HG02973 (cell line): Measurements from ENCODE around the gene SPRYD3.
"Not testable (repeated sequence)": the region's sequence is repeated elsewhere in the genome, so short reads cannot be mapped to it uniquely, and the experiment has no call there.

ENCODE experiments used
- ATAC-seq: cut with Tn5 transposase; IDR thresholded peaks from one replicate; pipeline ENCODE4 v1.9.1; 2021; ENCODE audit warnings: moderate library complexity; ENCODE audit not compliant: unreplicated experiment

Gene SPRYD3

DNA sequence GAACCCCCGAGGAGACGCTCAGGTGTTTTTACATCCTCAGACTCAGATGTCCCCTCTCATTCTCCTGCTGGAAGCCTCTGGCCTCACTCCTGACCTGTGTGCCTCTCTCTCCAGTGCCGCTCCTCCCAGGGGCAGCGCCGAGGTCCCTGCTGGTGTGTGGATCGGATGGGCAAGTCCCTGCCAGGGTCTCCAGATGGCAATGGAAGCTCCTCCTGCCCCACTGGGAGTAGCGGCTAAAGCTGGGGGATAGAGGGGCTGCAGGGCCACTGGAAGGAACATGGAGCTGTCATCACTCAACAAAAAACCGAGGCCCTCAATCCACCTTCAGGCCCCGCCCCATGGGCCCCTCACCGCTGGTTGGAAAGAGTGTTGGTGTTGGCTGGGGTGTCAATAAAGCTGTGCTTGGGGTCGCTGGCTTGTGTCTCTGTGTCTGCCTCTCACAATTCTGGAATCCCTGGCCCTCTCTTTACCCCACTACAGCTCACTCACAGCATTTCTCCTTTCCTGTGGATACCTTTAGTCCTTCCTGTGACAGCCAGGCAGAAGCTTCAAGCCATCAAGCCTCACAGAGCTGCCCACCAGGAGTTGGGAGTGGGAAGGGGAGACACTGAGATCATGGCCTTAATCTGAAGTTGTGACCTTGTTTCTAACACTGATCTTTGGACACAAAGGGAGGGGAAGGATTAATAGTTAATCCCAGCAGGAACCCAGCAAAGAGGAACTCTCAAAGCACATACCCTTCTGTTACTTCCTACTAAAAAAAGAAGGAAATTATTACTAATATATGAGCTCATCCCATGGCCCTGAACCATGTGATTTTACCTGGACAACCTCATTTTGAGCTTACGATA lies 23.0 kb upstream of the SPRYD3 start:
- ATAC-seq, result no peak

DNA sequence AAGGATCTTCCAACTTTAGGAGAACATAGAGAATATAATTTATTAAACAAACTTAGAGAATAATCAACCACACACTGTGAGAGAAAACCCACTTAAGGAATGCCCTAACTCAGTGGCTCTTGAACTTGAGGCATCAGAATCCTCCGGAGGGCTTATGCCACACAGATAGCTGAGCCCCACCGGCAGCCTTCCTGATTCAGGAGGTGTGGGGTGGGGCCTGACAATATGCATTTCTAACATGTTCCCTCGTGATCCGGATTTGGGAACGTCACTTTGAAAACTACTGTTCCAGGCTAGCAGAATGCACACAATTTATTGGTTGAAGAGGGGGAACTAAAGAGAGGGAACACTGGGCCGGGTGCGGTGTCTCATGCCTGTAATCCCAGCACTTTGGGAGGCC lies 22.1 kb upstream of the SPRYD3 start:
- no peak for ATAC-seq

DNA sequence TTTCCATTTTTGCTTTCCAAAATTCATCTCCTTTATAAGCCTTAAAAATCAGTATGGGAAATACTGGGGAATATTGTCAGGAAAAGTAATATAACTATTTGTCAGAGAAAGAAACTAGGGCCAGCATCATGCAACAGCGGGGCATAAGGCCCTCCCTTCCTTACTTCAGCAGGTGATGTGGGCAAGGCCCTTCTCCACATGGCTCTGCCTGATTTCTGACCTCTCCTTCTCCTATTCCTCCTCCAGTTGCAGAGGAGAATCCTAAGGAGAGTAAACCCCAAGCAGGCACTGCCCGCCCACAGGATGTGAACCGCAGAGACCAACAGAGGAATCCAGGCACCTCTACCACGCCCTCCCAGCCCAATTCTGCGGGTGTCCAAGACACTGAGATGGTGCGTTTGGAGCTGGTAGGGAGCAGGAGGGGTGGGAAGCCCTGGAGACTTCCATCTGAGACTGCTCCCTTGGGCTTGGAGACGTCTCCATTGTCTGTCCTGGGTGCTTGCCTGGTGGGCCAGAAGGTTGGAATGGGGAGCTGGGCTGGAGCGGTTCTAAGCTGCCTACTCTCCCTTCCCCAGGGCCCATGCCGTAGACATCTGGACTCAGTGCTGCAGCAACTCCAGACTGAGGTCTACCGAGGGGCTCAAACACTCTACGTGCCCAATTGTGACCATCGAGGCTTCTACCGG lies 21.4 kb upstream of the SPRYD3 start:
- ATAC-seq, result no peak

- ATAC-seq, result no peak
Observed at GRCh38 chr12:53099071-53099882, 20.1 kb upstream of the SPRYD3 start.

GRCh38 chr12:53098354-53098981 lies 19.3 kb upstream of the SPRYD3 start:
- ATAC-seq, result no peak

DNA sequence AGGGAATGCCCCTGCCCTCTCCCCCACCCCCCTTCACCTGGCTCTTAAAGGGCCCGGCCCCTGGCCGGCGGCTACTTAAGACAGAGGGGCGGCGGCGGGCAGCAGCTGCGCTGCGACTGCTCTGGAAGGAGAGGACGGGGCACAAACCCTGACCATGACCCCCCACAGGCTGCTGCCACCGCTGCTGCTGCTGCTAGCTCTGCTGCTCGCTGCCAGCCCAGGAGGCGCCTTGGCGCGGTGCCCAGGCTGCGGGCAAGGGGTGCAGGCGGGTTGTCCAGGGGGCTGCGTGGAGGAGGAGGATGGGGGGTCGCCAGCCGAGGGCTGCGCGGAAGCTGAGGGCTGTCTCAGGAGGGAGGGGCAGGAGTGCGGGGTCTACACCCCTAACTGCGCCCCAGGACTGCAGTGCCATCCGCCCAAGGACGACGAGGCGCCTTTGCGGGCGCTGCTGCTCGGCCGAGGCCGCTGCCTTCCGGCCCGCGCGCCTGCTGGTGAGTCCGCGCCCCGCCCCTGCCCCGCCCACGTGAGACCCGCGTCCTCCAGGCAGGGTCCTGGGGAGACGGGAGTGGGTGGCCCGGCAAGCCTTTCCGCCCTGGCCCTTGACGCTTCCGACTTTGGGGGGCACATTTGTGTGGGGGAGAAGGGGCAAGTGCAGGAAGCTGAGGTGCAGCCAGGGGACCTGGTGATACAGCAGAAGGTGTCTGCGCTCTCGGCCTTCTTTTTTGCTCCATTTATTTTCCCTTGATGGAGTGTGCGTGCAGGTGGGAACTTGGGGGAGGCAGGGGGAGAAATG lies 18.6 kb upstream of the SPRYD3 start, which contains the start of gene IGFBP6:
IGFBP6 (plus strand) TSS at position 104 of the 790 bp plus-strand sequence; CDS start at position 155, 51 bp downstream.
- no peak for ATAC-seq

GRCh38 chr12:53097207-53097563 lies 18.0 kb upstream of the SPRYD3 start:
- no peak for ATAC-seq

DNA sequence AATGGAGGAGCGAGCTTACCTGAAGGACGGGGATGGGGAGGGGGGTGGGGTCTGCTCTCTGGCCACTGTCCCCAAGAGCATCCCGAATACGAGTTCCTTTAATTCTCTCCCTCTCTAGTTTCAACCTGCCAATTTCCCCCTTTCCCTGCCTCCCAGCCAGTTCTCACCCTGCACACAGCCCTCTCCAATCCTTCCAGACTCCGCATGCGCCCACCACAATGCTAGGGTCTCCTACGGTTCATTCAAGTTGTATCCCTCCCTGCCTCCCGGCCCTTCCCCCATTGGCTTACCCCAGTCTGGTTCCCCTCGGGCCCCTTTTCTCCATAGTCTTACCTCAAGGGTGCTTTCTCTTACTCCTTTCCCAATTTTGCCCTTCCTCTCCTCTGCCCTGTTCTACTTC lies 17.6 kb upstream of the SPRYD3 start:
- ATAC-seq, result no peak

DNA sequence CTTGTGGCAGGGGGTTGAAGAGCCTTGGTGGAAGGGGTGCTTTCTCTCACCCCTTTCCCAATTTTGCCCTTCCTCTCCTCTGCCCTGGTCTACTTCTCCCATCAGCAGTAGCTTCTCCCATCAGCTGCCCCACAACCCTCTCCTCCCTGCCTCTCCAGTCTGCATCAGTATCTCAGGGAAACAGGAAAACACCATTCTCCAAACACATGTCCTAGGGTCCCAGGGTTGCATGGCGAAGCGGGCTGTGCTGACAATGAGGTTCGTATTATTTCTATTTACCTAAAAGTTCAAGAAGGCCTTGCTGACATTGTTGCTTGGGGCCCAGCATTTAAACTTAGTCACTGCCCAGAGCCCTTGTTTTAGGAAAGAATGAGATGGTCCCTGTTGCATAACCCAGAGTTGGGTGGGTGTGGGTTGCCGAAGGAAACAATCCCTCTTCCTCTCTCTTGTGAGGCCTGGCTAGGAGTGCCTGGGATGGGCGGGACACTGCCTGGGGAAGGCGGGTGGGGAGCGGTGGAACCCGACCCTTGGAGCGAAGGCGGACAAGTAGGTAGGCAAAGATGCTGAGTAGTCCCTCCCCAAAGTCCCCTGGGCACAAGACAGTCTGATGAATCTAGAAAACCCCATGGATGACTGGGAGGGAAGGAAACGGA lies 17.0 kb upstream of the SPRYD3 start:
- ATAC-seq, result no peak

- ATAC-seq, result not testable (repeated sequence)
Observed at GRCh38 chr12:53095596-53095895, 16.4 kb upstream of the SPRYD3 start.

DNA sequence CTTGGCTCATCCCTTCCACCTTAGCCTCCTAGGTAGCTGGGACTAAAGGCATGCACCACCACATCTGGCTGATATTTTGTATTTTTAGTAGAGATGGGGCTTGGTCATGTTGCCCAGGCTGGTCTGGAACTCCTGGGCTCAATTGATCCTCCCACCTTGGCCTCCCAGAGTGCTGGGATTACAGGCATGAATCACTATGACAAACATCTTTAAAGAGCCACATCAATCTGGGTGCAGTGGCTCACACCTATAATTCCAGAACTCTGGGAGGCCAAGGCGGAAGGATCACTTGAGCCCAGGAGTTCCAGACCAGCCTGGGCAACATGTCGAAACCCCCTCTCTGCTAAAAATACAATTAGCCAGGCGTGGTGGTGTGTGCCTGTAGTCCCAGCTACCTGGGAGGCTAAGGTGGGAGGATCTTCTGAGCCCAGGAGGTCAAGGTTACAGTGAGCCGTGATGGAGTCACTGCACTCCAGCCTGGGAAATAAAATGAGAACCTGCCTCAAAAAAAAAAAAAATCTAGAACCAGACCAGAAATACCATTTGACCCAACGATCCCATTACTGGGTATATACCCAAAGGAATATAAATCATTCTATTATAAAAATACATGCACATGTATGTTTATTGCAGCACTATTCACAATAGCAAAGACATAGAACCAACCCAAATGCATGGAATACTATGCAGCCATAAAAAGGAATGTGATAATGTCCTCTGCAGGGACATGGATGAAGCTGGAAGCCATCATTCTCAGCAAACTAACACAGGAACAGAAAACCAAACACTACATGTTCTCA lies 15.8 kb upstream of the SPRYD3 start:
- ATAC-seq, result not testable (repeated sequence)

DNA sequence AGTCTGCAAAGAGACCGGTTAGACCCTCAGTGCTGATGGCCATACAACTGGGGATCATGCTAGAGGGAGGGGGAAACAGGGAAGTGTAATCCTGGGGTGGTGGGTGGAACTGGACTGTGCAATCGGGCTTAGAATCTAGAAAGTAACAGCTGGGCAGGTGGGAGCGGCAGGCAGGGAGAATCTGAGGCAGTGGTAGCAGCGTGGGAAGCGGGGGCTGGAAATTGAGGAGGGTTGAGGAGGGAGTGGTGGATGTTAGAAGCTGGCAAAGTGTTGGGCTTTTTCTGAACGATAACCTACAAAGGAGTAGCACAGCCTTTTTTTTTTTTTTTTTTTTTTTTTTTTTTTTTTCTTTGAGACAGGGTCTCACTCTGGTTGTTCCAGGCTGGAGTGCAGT lies 15.2 kb upstream of the SPRYD3 start:
- ATAC-seq, result no peak

DNA sequence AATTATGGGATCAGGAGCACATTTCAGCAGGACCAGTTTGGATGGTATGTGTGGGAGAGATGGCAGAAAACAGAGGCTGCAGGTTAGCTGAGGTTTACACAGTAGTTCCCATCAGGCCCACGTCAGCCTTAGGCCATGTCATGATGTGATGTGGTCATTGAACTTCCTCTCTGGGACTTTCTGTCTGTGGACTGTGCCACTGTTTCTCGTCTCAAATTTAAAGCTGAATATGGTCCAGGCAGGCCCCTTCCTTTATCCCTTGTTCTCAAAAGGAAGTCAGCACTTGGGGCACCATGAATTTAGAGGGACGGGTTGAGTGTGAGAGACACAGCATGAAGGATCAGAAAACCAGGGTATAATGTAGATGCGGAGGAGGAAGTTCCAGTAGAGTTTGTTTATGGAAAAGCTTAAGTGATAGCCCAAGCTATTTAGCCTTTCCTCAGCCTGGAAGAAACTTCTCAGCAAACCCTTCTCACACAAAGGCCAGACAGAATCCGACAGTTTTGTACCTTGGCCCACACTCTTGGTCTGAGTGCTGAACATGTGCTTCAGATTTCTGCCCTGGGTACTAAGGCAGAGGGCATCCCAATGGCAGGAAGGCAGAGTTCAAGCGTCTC lies 14.7 kb upstream of the SPRYD3 start:
- ATAC-seq, result no peak

- ATAC-seq, result no peak
Observed at GRCh38 chr12:53091756-53092155, 12.6 kb upstream of the SPRYD3 start.

DNA sequence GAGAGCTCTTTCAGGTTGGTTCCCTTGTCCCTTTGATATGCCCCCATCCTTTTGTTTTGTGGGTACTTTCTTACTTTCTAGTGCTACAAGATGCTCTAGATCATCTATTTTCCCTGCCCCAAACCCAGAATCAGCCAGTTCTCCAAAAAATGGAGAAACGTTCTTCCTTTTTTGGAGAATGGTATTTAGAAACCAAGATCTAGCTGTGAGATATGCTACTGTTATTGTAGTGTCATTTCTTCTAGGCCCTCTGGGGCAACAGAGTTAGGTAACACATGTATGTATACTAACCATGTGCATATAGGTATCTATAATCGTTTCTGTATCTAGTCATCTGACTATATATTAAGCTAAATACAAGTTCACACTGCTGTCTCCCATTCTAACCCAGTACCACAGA lies 11.4 kb upstream of the SPRYD3 start:
- no peak for ATAC-seq

- no peak for ATAC-seq
Observed at GRCh38 chr12:53090105-53090504, 10.9 kb upstream of the SPRYD3 start.

DNA sequence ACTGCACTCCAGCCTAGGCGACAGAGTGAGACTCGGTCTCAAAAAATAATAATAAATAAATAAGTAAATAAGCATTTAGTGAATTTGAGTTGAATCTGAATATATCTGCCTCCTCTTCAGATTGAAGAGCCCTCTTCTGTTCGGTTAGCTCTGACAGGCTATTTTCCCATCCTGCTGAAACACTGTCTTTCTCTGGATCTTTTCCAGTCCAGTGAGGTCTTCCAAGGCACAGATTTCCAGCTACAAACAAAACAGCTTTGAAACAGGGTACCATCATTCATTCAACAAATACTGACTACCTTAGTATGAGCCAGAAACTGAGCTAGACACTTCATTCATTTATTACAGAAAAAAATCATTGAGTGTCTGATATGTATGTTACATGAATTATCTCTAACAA lies 7.2 kb upstream of the SPRYD3 start:
- no peak for ATAC-seq

DNA sequence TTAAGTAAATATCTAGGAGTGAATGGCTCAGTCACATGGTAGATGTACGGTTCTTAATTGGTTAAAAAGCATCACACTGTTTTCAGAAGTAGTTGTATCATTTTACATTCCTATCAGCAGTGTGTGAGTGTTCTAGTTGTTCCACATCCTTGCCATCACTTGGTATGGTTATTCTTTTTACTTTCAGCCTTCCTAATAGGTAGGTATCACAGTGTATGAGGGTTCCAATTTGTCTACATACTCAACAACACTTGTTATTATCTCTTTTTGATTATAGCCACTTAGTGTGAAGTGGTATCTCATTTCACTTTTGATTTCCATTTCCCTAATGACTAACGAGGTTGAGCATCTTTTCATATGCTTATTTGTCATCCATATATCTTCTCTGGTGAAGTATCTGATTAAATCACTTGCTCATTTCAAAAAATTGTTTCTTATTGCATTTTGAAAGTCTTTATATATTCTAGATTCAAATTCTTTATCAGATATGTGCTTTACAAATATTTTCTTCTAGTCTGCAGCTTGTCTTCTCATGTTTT lies 3.5 kb upstream of the SPRYD3 start:
- no peak for ATAC-seq
